ENCODE data around the gene OLFML2B. TPM values are rescaled to one million over a fixed set of nuclear protein-coding genes. Genes with fewer than 3 reads are reported as not detected.
"Not testable (repeated sequence)": the region's sequence is repeated elsewhere in the genome, so short reads cannot be mapped to it uniquely, and the experiment has no call there.

Gene OLFML2B
- total RNA-seq, 1 donor from 2014 or later = not detected

DNA sequence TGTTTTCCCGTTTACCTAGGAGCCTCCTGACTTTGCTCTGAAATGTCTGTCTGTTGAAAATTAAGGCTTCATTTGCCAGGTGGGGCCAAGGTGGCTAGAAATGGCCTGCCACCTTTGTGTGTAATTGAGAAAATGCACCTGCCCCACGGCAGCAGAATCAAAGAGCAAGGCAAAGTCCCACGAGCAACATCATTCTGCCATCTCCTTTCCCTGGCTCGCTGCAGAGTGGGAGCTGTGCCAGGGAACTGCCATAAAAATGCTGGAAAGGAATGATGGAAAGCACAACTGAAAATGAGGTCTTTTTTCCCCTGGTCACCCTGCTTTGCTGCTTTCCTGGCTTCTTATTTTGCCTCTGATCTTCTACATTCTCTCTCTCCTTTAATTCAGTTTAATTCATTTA lies 5.5 kb upstream of the OLFML2B start:
- H3K27ac Mint-ChIP-seq = no peak overlapping the region
- DNase-seq (ENCODE audit: low spot score) = no peak

DNA sequence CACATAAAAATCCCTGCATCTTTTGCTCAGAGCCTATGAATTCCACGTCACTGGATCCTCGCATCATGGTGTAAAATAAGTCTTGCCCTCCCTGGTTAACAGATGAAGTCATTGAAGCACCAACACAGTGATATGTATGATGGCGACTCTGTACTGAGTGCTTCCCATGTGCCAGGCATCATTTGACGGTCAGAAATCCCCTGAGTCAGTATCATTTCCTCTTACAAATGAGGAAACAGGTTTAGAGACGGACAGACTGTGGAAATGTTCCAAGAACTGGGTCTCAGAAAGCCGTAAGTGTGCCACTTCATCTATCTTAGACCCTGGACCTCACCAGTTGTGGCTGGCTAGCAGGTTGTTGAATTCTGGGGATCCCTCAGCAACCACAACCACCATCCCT lies 5.1 kb upstream of the OLFML2B start:
- no peaks in the 10 kb centered on the region for H3K9me3 Mint-ChIP-seq
- H3K36me3 Mint-ChIP-seq (ENCODE audit: low read depth) = no peaks in the 10 kb centered on the region
- intact Hi-C loops (cut with micrococcal nuclease) = no loop called here
- peaks cover 7% of the 10 kb centered on the region for H3K4me1 Mint-ChIP-seq (ENCODE audit: low read depth)
- DNase-seq (ENCODE audit: low spot score) = no peak
- H3K27me3 Mint-ChIP-seq (ENCODE audit: low read depth) = peaks cover 53% of the 10 kb centered on the region
- no peak overlapping the region for H3K4me3 Mint-ChIP-seq (ENCODE audit: low read depth)
- no peak overlapping the region for H3K27ac Mint-ChIP-seq

More for the DNA sequence above, 5.5 kb upstream of the OLFML2B start:
- peaks cover 54% of the 10 kb centered on the region for H3K27me3 Mint-ChIP-seq (ENCODE audit: low read depth)
- peaks cover 5% of the 10 kb centered on the region for H3K4me1 Mint-ChIP-seq (ENCODE audit: low read depth)
- H3K36me3 Mint-ChIP-seq (ENCODE audit: low read depth) = no peaks in the 10 kb centered on the region
- no peaks in the 10 kb centered on the region for H3K9me3 Mint-ChIP-seq
- intact Hi-C loops (cut with micrococcal nuclease) = no loop called here
- H3K4me3 Mint-ChIP-seq (ENCODE audit: low read depth) = no peak overlapping the region

GRCh38 chr1:162026881-162027280 lies 3.2 kb upstream of the OLFML2B start:
- peaks cover 58% of the 10 kb centered on the region for H3K27me3 Mint-ChIP-seq (ENCODE audit: low read depth)
- H3K4me1 Mint-ChIP-seq (ENCODE audit: low read depth) = peaks cover 7% of the 10 kb centered on the region
- no peaks in the 10 kb centered on the region for H3K36me3 Mint-ChIP-seq (ENCODE audit: low read depth)
- H3K9me3 Mint-ChIP-seq = no peaks in the 10 kb centered on the region
- no peak overlapping the region for H3K4me3 Mint-ChIP-seq (ENCODE audit: low read depth)
- H3K27ac Mint-ChIP-seq = no peak overlapping the region
- DNase-seq (ENCODE audit: low spot score) = no peak
- intact Hi-C loops (cut with micrococcal nuclease) = no loop called here

DNA sequence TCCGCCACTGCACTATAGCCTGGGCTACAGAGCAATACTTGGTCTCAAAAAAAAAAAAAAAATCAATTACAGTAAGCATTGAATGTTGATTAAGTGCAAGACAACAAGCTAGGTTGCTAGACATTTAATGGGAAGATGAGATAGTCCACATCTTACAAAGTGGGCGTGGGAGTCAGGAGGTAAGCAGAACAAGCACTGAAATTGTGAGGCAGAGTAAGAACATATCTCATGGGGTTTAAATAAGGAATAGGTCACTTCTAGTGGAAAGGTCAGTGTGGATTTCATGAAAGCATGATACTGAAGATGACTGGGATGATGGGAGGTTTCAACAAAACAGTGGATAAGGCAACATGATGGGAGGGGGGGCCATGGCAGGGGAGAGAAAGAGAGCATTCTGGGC lies 1.9 kb upstream of the OLFML2B start:
- H3K4me3 Mint-ChIP-seq (ENCODE audit: low read depth) = no peak overlapping the region
- intact Hi-C loops (cut with micrococcal nuclease) = no loop called here
- H3K4me1 Mint-ChIP-seq (ENCODE audit: low read depth) = peaks cover 7% of the 10 kb centered on the region
- H3K27me3 Mint-ChIP-seq (ENCODE audit: low read depth) = peaks cover 63% of the 10 kb centered on the region
- H3K9me3 Mint-ChIP-seq = no peaks in the 10 kb centered on the region
- no peaks in the 10 kb centered on the region for H3K36me3 Mint-ChIP-seq (ENCODE audit: low read depth)
- no peak for DNase-seq (ENCODE audit: low spot score)
- H3K27ac Mint-ChIP-seq = no peak overlapping the region

DNA sequence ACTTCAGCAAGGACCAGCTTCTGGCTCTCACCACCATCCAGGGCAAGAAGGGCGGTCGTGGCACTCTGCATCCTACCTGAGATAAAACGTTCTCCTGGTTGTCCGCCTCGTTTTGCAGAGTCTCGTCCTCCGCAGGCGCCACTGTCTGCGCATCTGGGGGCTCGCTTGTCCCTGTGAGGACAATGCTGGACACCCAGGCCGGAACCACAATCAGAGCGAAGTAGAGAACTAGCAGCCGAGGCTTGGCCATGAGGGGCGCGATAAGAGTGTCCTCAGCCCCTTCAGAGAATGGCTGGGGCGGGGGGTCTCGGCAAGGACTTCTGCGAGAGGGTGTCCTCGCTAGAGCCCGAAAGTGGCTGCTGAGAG lies 505 bp downstream of the OLFML2B start:
- peak overlapping the region; percentile 89 for H3K4me3 Mint-ChIP-seq (ENCODE audit: low read depth)
- H3K9me3 Mint-ChIP-seq = no peaks in the 10 kb centered on the region
- intact Hi-C loops (cut with micrococcal nuclease) = loop anchor here (5.0 kb wide), 1 partner anchor 61 kb away; no protein-coding TSS in a partner anchor
- no peaks in the 10 kb centered on the region for H3K36me3 Mint-ChIP-seq (ENCODE audit: low read depth)
- peaks cover 52% of the 10 kb centered on the region for H3K27me3 Mint-ChIP-seq (ENCODE audit: low read depth)
- H3K4me1 Mint-ChIP-seq (ENCODE audit: low read depth) = peaks cover 7% of the 10 kb centered on the region
- H3K27ac Mint-ChIP-seq = no peak overlapping the region
- DNase-seq (ENCODE audit: low spot score) = no peak

DNA sequence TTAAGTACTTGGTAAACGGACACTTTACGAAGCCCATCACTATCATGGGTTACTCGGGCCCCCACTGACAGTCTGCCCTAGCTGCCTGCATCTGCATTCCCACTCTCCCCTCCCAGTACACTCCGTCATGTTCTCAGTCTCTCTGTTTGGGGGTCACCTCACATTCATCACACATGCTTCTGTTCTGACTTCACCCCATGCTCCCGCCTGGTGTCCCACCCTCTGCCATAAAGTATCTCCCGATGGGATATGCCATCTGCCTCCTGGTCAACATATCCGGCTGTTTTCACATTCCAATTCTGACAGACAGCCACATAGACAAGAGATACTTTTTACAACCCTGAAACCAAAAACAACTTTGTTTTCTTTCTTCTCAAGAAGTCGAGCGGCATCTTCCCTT lies 1.0 kb downstream of the OLFML2B start:
- no peak for DNase-seq (ENCODE audit: low spot score)
- peaks cover 48% of the 10 kb centered on the region for H3K27me3 Mint-ChIP-seq (ENCODE audit: low read depth)
- peaks cover 7% of the 10 kb centered on the region for H3K4me1 Mint-ChIP-seq (ENCODE audit: low read depth)
- H3K4me3 Mint-ChIP-seq (ENCODE audit: low read depth) = peak overlapping the region; percentile 89
- H3K36me3 Mint-ChIP-seq (ENCODE audit: low read depth) = no peaks in the 10 kb centered on the region
- intact Hi-C loops (cut with micrococcal nuclease) = loop anchor here (5.0 kb wide), 1 partner anchor 60 kb away; no protein-coding TSS in a partner anchor
- H3K27ac Mint-ChIP-seq = no peak overlapping the region
- no peaks in the 10 kb centered on the region for H3K9me3 Mint-ChIP-seq

DNA sequence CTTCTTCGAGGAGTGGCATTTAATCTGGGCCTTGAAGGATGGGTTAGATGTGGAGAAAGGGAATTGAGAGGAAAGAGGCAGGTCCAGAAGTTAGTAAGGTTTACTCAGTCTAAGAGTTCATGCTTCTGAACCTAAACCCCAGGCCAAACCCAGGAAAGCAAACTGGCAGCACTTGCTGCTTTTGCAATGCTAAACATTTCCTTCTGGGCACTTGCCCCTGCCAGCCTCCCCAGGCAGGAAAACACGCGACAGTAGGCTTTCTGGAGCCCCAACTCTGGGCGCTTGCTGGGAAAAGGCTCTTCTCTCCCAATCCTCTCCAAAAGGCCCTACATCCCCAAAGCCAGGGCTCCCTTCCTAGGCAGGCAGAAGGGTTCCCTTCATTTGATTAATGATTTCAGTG lies 2.5 kb downstream of the OLFML2B start:
- Mint-ChIP-seq H3K4me3 (ENCODE audit: low read depth) (no peak overlapping the region), H3K27me3 (ENCODE audit: low read depth) (peaks cover 41% of the 10 kb centered on the region), H3K27ac (no peak overlapping the region), H3K9me3 (no peaks in the 10 kb centered on the region), H3K36me3 (ENCODE audit: low read depth) (no peaks in the 10 kb centered on the region), H3K4me1 (ENCODE audit: low read depth) (peaks cover 7% of the 10 kb centered on the region)
- intact Hi-C loops (cut with micrococcal nuclease) = loop anchor here (5.0 kb wide), 1 partner anchor 59 kb away; no protein-coding TSS in a partner anchor
- DNase-seq (ENCODE audit: low spot score) = no peak

- intact Hi-C loops (cut with micrococcal nuclease) = loop anchor here (5.0 kb wide), 1 partner anchor 58 kb away; no protein-coding TSS in a partner anchor
- Mint-ChIP-seq H3K9me3 (no peaks in the 10 kb centered on the region), H3K36me3 (ENCODE audit: low read depth) (no peaks in the 10 kb centered on the region), H3K4me1 (ENCODE audit: low read depth) (peaks cover 7% of the 10 kb centered on the region), H3K4me3 (ENCODE audit: low read depth) (no peak overlapping the region), H3K27me3 (ENCODE audit: low read depth) (peaks cover 33% of the 10 kb centered on the region), H3K27ac (no peak overlapping the region)
- no peak for DNase-seq (ENCODE audit: low spot score)
These were observed 3.5 kb downstream of the OLFML2B start for GRCh38 chr1:162020150-162020549.

DNA sequence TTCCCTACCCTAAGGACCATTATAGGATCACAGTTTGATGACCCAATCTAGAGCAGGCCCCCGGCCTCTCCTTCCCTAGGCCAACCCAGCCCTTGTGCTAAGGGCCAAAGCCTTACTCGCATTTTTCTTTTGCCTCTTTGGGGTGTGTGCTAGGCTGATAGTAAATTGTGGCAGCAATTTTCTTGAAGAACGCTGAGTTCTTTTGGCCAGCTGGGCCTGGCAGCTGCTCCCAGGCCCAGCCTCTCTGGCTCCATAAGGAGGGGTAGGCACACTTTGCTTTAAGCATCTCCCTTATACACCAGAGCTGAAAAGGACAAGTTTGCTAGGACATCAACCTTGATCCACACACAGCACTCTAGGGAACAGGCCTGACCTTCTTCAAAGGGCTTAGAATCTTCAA lies 4.2 kb downstream of the OLFML2B start:
- Mint-ChIP-seq H3K9me3 (no peaks in the 10 kb centered on the region), H3K4me1 (ENCODE audit: low read depth) (peaks cover 5% of the 10 kb centered on the region), H3K4me3 (ENCODE audit: low read depth) (no peak overlapping the region), H3K36me3 (ENCODE audit: low read depth) (no peaks in the 10 kb centered on the region), H3K27me3 (ENCODE audit: low read depth) (peaks cover 34% of the 10 kb centered on the region), H3K27ac (no peak overlapping the region)
- no peak for DNase-seq (ENCODE audit: low spot score)
- intact Hi-C loops (cut with micrococcal nuclease) = no loop called here

- Mint-ChIP-seq H3K4me1 (ENCODE audit: low read depth) (peaks cover under 1% of the 10 kb centered on the region), H3K9me3 (no peaks in the 10 kb centered on the region), H3K27ac (no peak overlapping the region), H3K27me3 (ENCODE audit: low read depth) (peaks cover 33% of the 10 kb centered on the region), H3K4me3 (ENCODE audit: low read depth) (no peak overlapping the region), H3K36me3 (ENCODE audit: low read depth) (no peaks in the 10 kb centered on the region)
- intact Hi-C loops (cut with micrococcal nuclease) = no loop called here
- DNase-seq (ENCODE audit: low spot score) = no peak
These were observed 4.7 kb downstream of the OLFML2B start for GRCh38 chr1:162019006-162019405.

DNA sequence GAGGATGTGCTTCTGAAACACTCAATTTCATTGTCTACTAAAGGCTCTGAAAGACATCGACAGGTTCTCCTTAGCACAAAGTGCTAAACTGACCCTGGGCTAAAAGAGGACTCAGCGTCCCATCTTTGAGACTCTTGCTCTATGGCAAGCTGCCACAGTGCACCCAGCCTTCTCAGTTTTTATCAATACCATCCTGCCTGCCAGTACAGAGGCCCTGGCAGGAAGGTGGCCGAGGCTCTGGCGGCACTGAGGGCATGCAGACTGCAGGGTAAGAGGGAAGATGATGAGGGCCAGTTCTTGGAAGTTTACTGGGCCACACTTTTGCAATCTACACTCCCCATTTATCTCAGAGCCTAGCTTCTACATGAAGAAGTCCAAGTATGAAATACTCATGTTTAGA lies 5.3 kb downstream of the OLFML2B start:
- Mint-ChIP-seq H3K27me3 (ENCODE audit: low read depth) (peaks cover 30% of the 10 kb centered on the region), H3K27ac (no peak overlapping the region)
- intact Hi-C loops (cut with micrococcal nuclease) = no loop called here

DNA sequence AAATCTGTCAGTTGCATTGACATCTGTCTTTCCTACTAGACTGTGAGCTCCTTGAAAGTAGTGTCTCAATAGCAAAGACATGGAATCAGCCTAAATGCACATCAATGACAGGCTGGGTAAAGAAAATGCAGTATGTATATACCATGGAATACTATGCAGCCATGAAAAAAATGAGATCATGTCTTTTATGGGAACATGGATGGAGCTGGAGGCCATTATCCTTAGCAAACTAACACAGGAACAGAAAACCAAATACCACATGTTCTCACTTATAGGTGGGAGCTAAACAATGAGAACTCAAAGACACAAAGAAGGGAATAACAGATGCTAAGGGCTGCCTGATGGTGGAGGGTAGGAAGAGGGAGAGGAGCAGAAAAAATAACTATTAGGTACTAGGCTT lies 5.9 kb downstream of the OLFML2B start:
- H3K36me3 Mint-ChIP-seq (ENCODE audit: low read depth); H3K27ac Mint-ChIP-seq; H3K9me3 Mint-ChIP-seq; intact Hi-C loops (cut with micrococcal nuclease); H3K4me3 Mint-ChIP-seq (ENCODE audit: low read depth); H3K4me1 Mint-ChIP-seq (ENCODE audit: low read depth); DNase-seq (ENCODE audit: low spot score): not testable (repeated sequence)
- H3K27me3 Mint-ChIP-seq (ENCODE audit: low read depth) = peaks cover 24% of the 10 kb centered on the region

More for the DNA sequence above, 5.3 kb downstream of the OLFML2B start:
- Mint-ChIP-seq H3K36me3 (ENCODE audit: low read depth) (no peaks in the 10 kb centered on the region), H3K4me1 (ENCODE audit: low read depth) (no peaks in the 10 kb centered on the region), H3K9me3 (peaks cover 6% of the 10 kb centered on the region), H3K4me3 (ENCODE audit: low read depth) (no peak overlapping the region)
- no peak for DNase-seq (ENCODE audit: low spot score)

- Mint-ChIP-seq H3K4me3 (ENCODE audit: low read depth) (no peak overlapping the region), H3K36me3 (ENCODE audit: low read depth) (no peaks in the 10 kb centered on the region), H3K27me3 (ENCODE audit: low read depth) (peaks cover 19% of the 10 kb centered on the region), H3K4me1 (ENCODE audit: low read depth) (no peaks in the 10 kb centered on the region), H3K27ac (no peak overlapping the region), H3K9me3 (peaks cover 10% of the 10 kb centered on the region)
- intact Hi-C loops (cut with micrococcal nuclease) = no loop called here
- DNase-seq (ENCODE audit: low spot score) = no peak
These were observed 7.0 kb downstream of the OLFML2B start for GRCh38 chr1:162016631-162017030.

DNA sequence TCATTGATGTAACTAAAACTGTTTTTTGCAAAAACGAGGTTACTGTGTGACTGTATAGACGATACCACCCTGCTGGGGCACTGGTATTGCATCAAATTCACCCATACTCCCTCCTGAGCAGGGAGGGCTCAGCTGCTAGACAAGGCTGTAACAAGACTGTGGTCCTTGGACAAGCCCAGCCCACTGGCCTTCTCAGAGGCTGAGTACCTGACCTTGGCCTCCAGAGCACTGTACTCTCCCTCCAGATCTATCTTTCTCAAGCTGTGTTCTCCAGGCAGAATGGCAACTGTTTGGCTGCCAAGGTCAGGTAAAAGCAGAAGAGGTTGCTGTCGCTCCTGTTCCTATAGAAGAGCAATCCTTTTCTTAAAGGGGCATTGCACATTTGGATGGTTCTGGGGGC lies 8.5 kb downstream of the OLFML2B start:
- Mint-ChIP-seq H3K4me3 (ENCODE audit: low read depth) (no peak overlapping the region), H3K36me3 (ENCODE audit: low read depth) (no peaks in the 10 kb centered on the region), H3K27me3 (ENCODE audit: low read depth) (peaks cover 13% of the 10 kb centered on the region), H3K27ac (no peak overlapping the region), H3K9me3 (peaks cover 10% of the 10 kb centered on the region), H3K4me1 (ENCODE audit: low read depth) (no peaks in the 10 kb centered on the region)
- no peak for DNase-seq (ENCODE audit: low spot score)
- intact Hi-C loops (cut with micrococcal nuclease) = no loop called here
